Retinal pigment epithelial cell (primary cell): Measurements from ENCODE around the gene GHR.
"Not testable (repeated sequence)": the region's sequence is repeated elsewhere in the genome, so short reads cannot be mapped to it uniquely, and the experiment has no call there.

ENCODE experiments used
- DNase-seq: peaks from one replicate; pipeline ENCODE4 v3.0.0-alpha.2; 2010; ENCODE audit warnings: low read depth
- H3K4me3 ChIP-seq: 2 replicates; pipeline ENCODE4 v1.5.1; 2011; ENCODE audit warnings: mild to moderate bottlenecking, low read length, control low read depth, moderate library complexity
- CTCF ChIP-seq: conservative IDR thresholded peaks from 2 replicates; pipeline ENCODE4 v1.5.1; 2011; ENCODE audit warnings: low read depth, low read length, control low read depth, inconsistent platforms

The GHR gene

GRCh38 chr5:42655982-42656650 is 232.9 kb downstream of the GHR start:
- peak overlapping the region; percentile 3 for H3K4me3 ChIP-seq
- no peak for TF ChIP-seq CTCF
- no peak for DNase-seq

GRCh38 chr5:42656651-42657015 is 233.4 kb downstream of the GHR start:
- peak overlapping the region; percentile 3 for H3K4me3 ChIP-seq
- DNase-seq: no peak
- TF ChIP-seq CTCF: no peak

GRCh38 chr5:42659869-42660268 is 236.6 kb downstream of the GHR start:
- DNase-seq, H3K4me3 ChIP-seq: not testable (repeated sequence)

DNA sequence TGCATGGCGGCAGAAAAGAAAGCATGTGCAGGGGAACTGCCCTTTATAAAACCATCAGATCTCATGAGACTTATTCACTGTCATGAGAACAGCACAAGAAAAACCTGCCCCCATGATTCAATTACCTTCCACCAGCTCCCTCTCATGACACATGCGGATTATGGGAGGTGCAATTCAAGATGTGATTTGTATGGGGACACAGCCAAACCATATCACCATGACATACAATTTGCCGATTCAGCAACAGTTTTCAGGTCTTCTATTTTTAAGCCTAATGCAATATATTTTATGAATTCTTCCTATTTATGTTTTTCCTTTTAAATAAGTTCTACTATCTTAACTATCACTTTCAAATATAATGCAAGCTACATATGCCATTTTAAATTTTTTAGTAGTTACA is 242.6 kb downstream of the GHR start:
- DNase-seq: no peak
- no peak for TF ChIP-seq CTCF

DNA sequence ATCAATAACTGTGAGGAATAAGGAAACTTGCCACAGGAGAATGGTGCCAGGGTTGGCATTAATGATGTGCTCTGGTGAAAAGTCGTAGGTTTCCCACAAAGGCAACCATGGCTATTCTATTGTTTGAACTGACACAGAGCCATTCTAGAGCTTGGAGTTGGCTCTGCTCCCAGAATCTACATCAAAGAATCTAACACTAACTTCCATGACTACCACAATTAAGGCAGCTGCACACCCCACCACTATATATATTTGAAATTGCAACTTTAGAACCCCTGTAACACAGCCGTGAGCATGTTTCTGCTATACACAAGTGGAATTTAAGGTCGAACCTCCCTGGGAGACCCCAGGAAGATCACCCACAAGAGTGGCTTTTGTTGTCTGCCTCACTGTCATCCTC is 243.6 kb downstream of the GHR start:
- DNase-seq: no peak
- H3K4me3 ChIP-seq: no peak overlapping the region
- no peak for TF ChIP-seq CTCF

More for the DNA sequence above, 242.6 kb downstream of the GHR start:
- no peak overlapping the region for H3K4me3 ChIP-seq

GRCh38 chr5:42668254-42668653 is 245.0 kb downstream of the GHR start:
- DNase-seq: no peak
- no peak for TF ChIP-seq CTCF
- H3K4me3 ChIP-seq: no peak overlapping the region

DNA sequence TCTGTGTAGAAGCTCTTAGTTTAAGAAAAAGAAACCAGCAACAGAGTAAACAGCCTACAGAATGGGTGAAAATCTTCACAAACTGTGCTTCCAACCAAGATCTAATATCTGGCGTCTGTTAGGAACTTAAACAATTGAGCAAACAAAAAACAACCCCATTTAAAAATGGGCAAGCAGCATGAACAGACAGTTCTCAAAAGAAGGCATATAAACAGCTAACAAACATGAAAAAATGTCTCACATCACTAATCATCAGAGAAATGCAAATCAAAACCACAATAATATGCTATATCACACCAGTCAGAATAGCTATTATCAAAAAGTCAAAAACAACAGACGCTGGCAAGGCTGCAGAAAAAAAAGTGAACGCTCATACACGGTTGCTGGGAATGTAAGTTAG is 249.7 kb downstream of the GHR start:
- no peak for TF ChIP-seq CTCF
- no peak for DNase-seq
- no peak overlapping the region for H3K4me3 ChIP-seq
